GM12878 (cell line): Measurements from ENCODE around the gene SSBP2. TPM values are rescaled to one million over a fixed set of nuclear protein-coding genes. Genes with fewer than 3 reads are reported as not detected.

Source experiments
- ATAC-seq: fragments of 200-7000 bp; cut with Tn5 transposase; 3 replicates; pipeline ENCODE4 v1.9.1; 2020; ENCODE audit warnings: mild to moderate bottlenecking, moderate library complexity
- BruUV-seq: library from RNA; stranded (reverse); fragments of 400-500 nt; replicated peaks from 2 replicates; lab custom pipeline; 2021; lab: Mats Ljungman, UMichigan
- CTCF ChIA-PET: fragments of 300-600 bp; sonication (Branson Sonifier 250); formaldehyde crosslinking; extraction: SDS; loops from one replicate; lab custom pipeline; 2021; ENCODE audit warnings: inconsistent platforms; lab: Yijun Ruan, JAX
- POLR2A ChIA-PET: fragments of 350-600 bp; formaldehyde crosslinking; extraction: SDS; loops from one replicate; lab custom pipeline; 2021; ENCODE audit warnings: inconsistent platforms; lab: Charles Lee
- RAD21 ChIA-PET: fragments of 300-600 bp; sonication (Branson Sonifier 250); formaldehyde crosslinking; loops from one replicate; lab custom pipeline; 2023; ENCODE audit warnings: antibody characterized with exemption; ENCODE audit not compliant: unreplicated experiment; lab: Charles Lee
- SMC1A ChIA-PET: fragments of 300-600 bp; sonication (Branson Sonifier 250); formaldehyde crosslinking; loops from one replicate; lab custom pipeline; 2023; ENCODE audit not compliant: unreplicated experiment, uncharacterized antibody; lab: Charles Lee
- DNase-seq: peaks from one replicate; pipeline ENCODE4 v3.0.0-alpha.2; 2011; ENCODE audit warnings: low read depth, low spot score
- FAIRE-seq: peaks from 3 replicates; lab custom pipeline; 2011; peaks lifted over from hg19 to GRCh38; lab: Jason Lieb, UNC
- H2AFZ ChIP-seq: 2 replicates; pipeline ENCODE4 v1.6.0; 2011; ENCODE audit warnings: low read depth, low read length, control low read depth; ENCODE audit not compliant: control insufficient read depth
- H3K27ac ChIP-seq: 2 replicates; pipeline ENCODE4 v1.5.1; 2011; ENCODE audit warnings: control low read depth; ENCODE audit not compliant: control insufficient read depth, insufficient read depth
- H3K27me3 ChIP-seq, 2 experiments: replicated peaks in 1 of 2; 2 replicates each; pipeline versions ENCODE4 v1.6.0 to v1.6.1; 2011; ENCODE audit warnings: low read length in 1 of 2; ENCODE audit not compliant: control insufficient read depth in 2 of 2, insufficient read depth in 2 of 2
- H3K36me3 ChIP-seq, 2 experiments: 2 replicates each; pipeline ENCODE4 v1.5.1; 2011; ENCODE audit warnings: low read length in 1 of 2; ENCODE audit not compliant: control insufficient read depth in 2 of 2, insufficient read depth in 2 of 2
- H3K4me1 ChIP-seq: 2 replicates; pipeline ENCODE4 v1.6.1; 2011; ENCODE audit warnings: mild to moderate bottlenecking, low read length, moderate library complexity, mixed read lengths; ENCODE audit not compliant: control insufficient read depth, insufficient read depth
- H3K4me2 ChIP-seq: 2 replicates; pipeline ENCODE4 v1.6.0; 2011; ENCODE audit warnings: control low read depth; ENCODE audit not compliant: control insufficient read depth, insufficient read depth
- H3K4me3 ChIP-seq: fragments of 200-600 bp; sonication (generic); 2 replicates; pipeline ENCODE4 v1.5.1; 2016
- H3K79me2 ChIP-seq: 2 replicates; pipeline ENCODE4 v1.6.0; 2011; ENCODE audit warnings: low read length; ENCODE audit not compliant: control insufficient read depth, insufficient read depth
- H3K9ac ChIP-seq: 2 replicates; pipeline ENCODE4 v1.8.0; 2011; ENCODE audit warnings: low read length, control low read depth, mixed read lengths; ENCODE audit not compliant: control insufficient read depth, insufficient read depth
- H3K9me3 ChIP-seq: replicated peaks from 3 replicates; pipeline ENCODE4 v1.5.1; 2011; ENCODE audit warnings: mild to moderate bottlenecking, low read length; ENCODE audit not compliant: control insufficient read depth, insufficient read depth
- H4K20me1 ChIP-seq: 2 replicates; pipeline ENCODE4 v1.6.0; 2011; ENCODE audit not compliant: control insufficient read depth, insufficient read depth
- ATF7 ChIP-seq: fragments of 450-650 bp; IDR thresholded peaks from 2 replicates; pipeline ENCODE4 v1.6.1; 2016; ENCODE audit warnings: low read depth, mild to moderate bottlenecking
- FOXM1 ChIP-seq: IDR thresholded peaks from 2 replicates; pipeline ENCODE4 v1.6.1; 2012; ENCODE audit warnings: low read depth, mild to moderate bottlenecking, inconsistent platforms, low read length, moderate library complexity
- GABPA ChIP-seq: IDR thresholded peaks from 2 replicates; pipeline ENCODE4 v1.6.1; 2014; ENCODE audit warnings: antibody characterized with exemption, low read depth, mild to moderate bottlenecking, inconsistent platforms
- POLR2A ChIP-seq: IDR thresholded peaks from 2 replicates; pipeline ENCODE4 v1.6.1; 2011; ENCODE audit warnings: low read depth, mild to moderate bottlenecking, low read length
- RAD21 ChIP-seq: IDR thresholded peaks from 2 replicates; pipeline ENCODE4 v1.6.1; 2011; ENCODE audit warnings: mild to moderate bottlenecking, low read depth, low read length, moderate library complexity; ENCODE audit not compliant: insufficient read depth
- RB1 ChIP-seq: fragments of 450-650 bp; formaldehyde crosslinking; IDR thresholded peaks from 2 replicates; pipeline ENCODE4 v1.6.1; 2017; ENCODE audit warnings: mild to moderate bottlenecking, borderline replicate concordance
- RELA ChIP-seq: fragments of 450-650 bp; IDR thresholded peaks from 2 replicates; pipeline ENCODE4 v1.8.0; 2014; ENCODE audit warnings: borderline replicate concordance; ENCODE audit not compliant: partially characterized antibody
- RFX5 ChIP-seq: IDR thresholded peaks from 2 replicates; pipeline ENCODE4 v1.6.1; 2011; ENCODE audit warnings: low read depth, low read length, improper control_type of control experiment
- TCF7 ChIP-seq: IDR thresholded peaks from 2 replicates; pipeline ENCODE4 v1.6.1; 2014; ENCODE audit warnings: antibody characterized with exemption, borderline replicate concordance
- WRNIP1 ChIP-seq: IDR thresholded peaks from 2 replicates; pipeline ENCODE4 v1.6.1; 2011; ENCODE audit warnings: low read depth, low read length, improper control_type of control experiment, borderline replicate concordance
- WGBS: methylation state at CpG from one replicate; pipeline ENCODE4 v1.1.6; 2016; ENCODE audit warnings: low lambda C conversion rate; ENCODE audit not compliant: insufficient replicate concordance, insufficient coverage; ENCODE audit errors: missing lambda C conversion rate; 5-methylcytosine and 5-hydroxymethylcytosine counted together
- in situ Hi-C: fragments of 300-500 bp; cut with MboI; formaldehyde crosslinking; loops from 9 replicates; pipeline ENCODE4 v1.14.3; 2018; ENCODE audit warnings: mixed read lengths
- intact Hi-C: fragments of 100-400 bp; cut with micrococcal nuclease; formaldehyde crosslinking; loops from one replicate; pipeline ENCODE4 v1.14.2; 2022; ENCODE audit not compliant: unreplicated experiment
- polyA plus RNA-seq, 11 experiments: library from polyadenylated mRNA; depleted of rRNA in 4 of 11; unstranded in 6 of 11; stranded (reverse) in 5 of 11; fragments of >200 nt; fragmentation: Nextera tagmentation in 4 of 11; fragmentation: Illumina TruSeq in 1 of 11; extraction: Ambion mirVana in 4 of 11; extraction: Trizol in 1 of 11; gene quantifications; 1 replicate in 1 of 11; 2 replicates in 10 of 11; pipeline versions ENCODE4 v1.2.1 to v1.2.3, GENCODE V29; 2011 to 2016; ENCODE audit warnings: inconsistent platforms in 2 of 11, missing spikeins in 2 of 11, low read depth in 1 of 11
- total RNA-seq, 4 experiments: library from RNA; depleted of rRNA in 3 of 4; stranded (reverse); fragments of >200 nt in 3 of 4; fragmentation: Illumina TruSeq in 1 of 4; extraction: Trizol in 1 of 4; gene quantifications; 2 replicates each; pipeline versions ENCODE4 v1.2.1 to v1.2.3, GENCODE V29; 2013 to 2021
- TF ChIP-seq, protein P1 (sequence below): fragments of 450-650 bp; formaldehyde crosslinking; IDR thresholded peaks from 2 replicates; pipeline ENCODE4 v1.4.0; 2022; ENCODE audit warnings: mild to moderate bottlenecking, moderate library complexity

Gene SSBP2
- total and polyA plus RNA-seq, 10 of the 15 experiments (the other 5 are each of a cell fraction or from before 2014, with no cell fraction given), result 52.2 to 132 (median 110) TPM

DNA sequence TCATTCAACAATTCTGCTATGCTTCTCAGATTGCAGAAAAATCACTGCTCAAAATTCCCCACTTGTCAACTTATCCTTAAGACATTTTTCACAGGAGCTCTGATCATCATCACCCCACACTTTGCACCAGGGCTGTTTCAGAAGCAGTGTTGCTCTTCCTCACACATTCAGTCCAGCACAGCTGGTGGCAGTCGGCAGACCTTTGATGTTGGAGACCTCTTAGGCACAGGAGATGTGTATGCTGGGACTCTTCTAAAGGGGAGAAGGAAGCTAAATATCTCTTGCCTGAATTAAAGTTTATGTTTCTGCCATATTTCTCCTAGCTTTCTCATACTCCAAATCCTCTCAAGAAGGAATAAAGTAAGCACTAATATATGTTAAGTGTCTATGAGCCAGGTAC lies 44.8 kb upstream of the SSBP2 start:
- FAIRE-seq (no peak), DNase-seq (no peak), ATAC-seq (no peak)
- Histone ChIP-seq H2AFZ (no peak overlapping the region), H3K9ac (no peak overlapping the region), H3K36me3 (no peaks in the 10 kb centered on the region), H3K4me1 (no peaks in the 10 kb centered on the region), H3K27me3 (no peaks in the 10 kb centered on the region), H3K79me2 (no peaks in the 10 kb centered on the region), H3K9me3 (no peaks in the 10 kb centered on the region), H3K4me3 (no peak overlapping the region), H4K20me1 (no peaks in the 10 kb centered on the region), H3K4me2 (no peak overlapping the region), H3K27ac (no peak overlapping the region)
- ChIA-PET POLR2A (no interaction called here), RAD21 (interaction anchor here (0.6 kb wide), 1 partner anchor 562 kb away, joined by 3 read pairs; no protein-coding TSS in a partner anchor), SMC1A (interaction anchor here (1.1 kb wide), 1 partner anchor 37 kb away, joined by 3 read pairs; no protein-coding TSS in a partner anchor), CTCF (interaction anchor here (1.2 kb wide), 1 partner anchor 22 kb away, joined by 3 read pairs; no protein-coding TSS in a partner anchor)
- no peak for TF ChIP-seq WRNIP1
- TF ChIP-seq RELA, result no peak
- no peak for TF ChIP-seq RAD21
- TF ChIP-seq RB1, result no peak
- no TSS peak for BruUV-seq
- intact Hi-C loops (no loop called here), in situ Hi-C loops (no loop called here)
- WGBS, result 91% methylated on average over 1 of the region's 1 CpG

DNA sequence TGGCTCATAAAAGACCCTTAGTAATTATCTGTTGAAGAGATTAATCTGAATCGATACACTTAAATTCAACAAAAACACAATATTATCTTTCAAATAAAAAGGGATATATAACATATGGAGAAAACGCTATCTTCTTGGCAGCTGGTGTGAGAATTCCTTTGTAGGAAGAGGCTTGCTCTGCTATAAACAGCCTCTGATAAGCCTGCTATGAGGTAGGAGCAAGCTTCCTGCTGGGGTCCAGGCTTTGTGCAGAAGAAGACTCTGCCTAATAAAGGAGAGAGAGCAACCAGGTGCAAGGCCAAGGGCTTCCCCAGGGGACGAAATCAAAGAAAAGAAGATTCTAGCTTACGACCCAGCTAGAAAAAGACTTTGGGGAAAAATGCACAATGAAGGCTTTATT lies 43.3 kb upstream of the SSBP2 start:
- Histone ChIP-seq H4K20me1 (no peaks in the 10 kb centered on the region), H3K36me3 (no peaks in the 10 kb centered on the region), H3K4me3 (no peak overlapping the region), H3K79me2 (no peaks in the 10 kb centered on the region), H2AFZ (no peak overlapping the region), H3K4me2 (no peak overlapping the region), H3K4me1 (no peaks in the 10 kb centered on the region), H3K9me3 (no peaks in the 10 kb centered on the region), H3K9ac (no peak overlapping the region), H3K27me3 (no peaks in the 10 kb centered on the region), H3K27ac (no peak overlapping the region)
- in situ Hi-C loops (no loop called here), intact Hi-C loops (no loop called here)
- CTCF ChIA-PET, result interaction anchor here (1.5 kb wide), 1 partner anchor 13 kb away, joined by 3 read pairs; no protein-coding TSS in a partner anchor
- no peak for ATAC-seq
- RAD21 ChIA-PET, result no interaction called here
- SMC1A ChIA-PET, result interaction anchor here (0.7 to 1.2 kb wide), 4 partner anchors 14 to 188 kb away, joined by 3 to 4 read pairs (median 3); no protein-coding TSS in a partner anchor
- WGBS, result 90% methylated on average over 4 of the region's 4 CpGs
- DNase-seq, result no peak
- TF ChIP-seq GABPA (no peak), ATF7 (no peak), RFX5 (no peak), FOXM1 (no peak), POLR2A (no peak), TCF7 (no peak)
- TF ChIP-seq, protein P1, sequence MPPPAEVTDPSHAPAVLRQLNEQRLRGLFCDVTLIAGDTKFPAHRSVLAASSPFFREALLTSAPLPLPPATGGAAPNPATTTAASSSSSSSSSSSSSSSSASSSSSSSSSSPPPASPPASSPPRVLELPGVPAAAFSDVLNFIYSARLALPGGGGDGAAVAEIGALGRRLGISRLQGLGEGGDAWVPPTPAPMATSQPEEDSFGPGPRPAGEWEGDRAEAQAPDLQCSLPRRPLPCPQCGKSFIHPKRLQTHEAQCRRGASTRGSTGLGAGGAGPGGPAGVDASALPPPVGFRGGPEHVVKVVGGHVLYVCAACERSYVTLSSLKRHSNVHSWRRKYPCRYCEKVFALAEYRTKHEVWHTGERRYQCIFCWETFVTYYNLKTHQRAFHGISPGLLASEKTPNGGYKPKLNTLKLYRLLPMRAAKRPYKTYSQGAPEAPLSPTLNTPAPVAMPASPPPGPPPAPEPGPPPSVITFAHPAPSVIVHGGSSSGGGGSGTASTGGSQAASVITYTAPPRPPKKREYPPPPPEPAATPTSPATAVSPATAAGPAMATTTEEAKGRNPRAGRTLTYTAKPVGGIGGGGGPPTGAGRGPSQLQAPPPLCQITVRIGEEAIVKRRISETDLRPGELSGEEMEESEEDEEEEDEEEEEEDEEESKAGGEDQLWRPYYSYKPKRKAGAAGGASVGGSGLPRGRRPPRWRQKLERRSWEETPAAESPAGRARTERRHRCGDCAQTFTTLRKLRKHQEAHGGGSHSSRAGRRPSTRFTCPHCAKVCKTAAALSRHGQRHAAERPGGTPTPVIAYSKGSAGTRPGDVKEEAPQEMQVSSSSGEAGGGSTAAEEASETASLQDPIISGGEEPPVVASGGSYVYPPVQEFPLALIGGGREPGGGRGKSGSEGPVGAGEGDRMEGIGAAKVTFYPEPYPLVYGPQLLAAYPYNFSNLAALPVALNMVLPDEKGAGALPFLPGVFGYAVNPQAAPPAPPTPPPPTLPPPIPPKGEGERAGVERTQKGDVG (CRISPR knock-in tag), result no peak
- POLR2A ChIA-PET, result no interaction called here
- no peak for FAIRE-seq
- no TSS peak for BruUV-seq
